ENCODE measurements around the gene POU3F3. TPM values are rescaled to one million over a fixed set of nuclear protein-coding genes. Genes with fewer than 3 reads are reported as not detected.

Gene POU3F3
- total RNA-seq, 1 donor from 2014 or later, result not detected

- ATAC-seq (no peak), DNase-seq (ENCODE audit: missing footprints) (no peak)
- intact Hi-C loops (cut with DNase I), result no loop called here
These were observed 7.7 kb upstream of the POU3F3 start for GRCh38 chr2:104845946-104846785.

- intact Hi-C loops (cut with DNase I), result no loop called here
- no peak for ATAC-seq
These were observed 6.9 kb upstream of the POU3F3 start for GRCh38 chr2:104846786-104847585.

GRCh38 chr2:104847586-104848160 lies 6.2 kb upstream of the POU3F3 start:
- no peak for DNase-seq (ENCODE audit: missing footprints)
- intact Hi-C loops (cut with DNase I), result no loop called here
- no peak for ATAC-seq

More at GRCh38 chr2:104846786-104847585, 6.9 kb upstream of the POU3F3 start:
- DNase-seq (ENCODE audit: missing footprints), result no peak

GRCh38 chr2:104848526-104848925 lies 5.4 kb upstream of the POU3F3 start:
- DNase-seq (ENCODE audit: missing footprints), result no peak
- intact Hi-C loops (cut with DNase I), result no loop called here
- no peak for ATAC-seq

GRCh38 chr2:104849101-104849500 lies 4.8 kb upstream of the POU3F3 start:
- intact Hi-C loops (cut with DNase I), result no loop called here
- ATAC-seq (no peak), DNase-seq (ENCODE audit: missing footprints) (no peak)

- DNase-seq (ENCODE audit: missing footprints) (no peak), ATAC-seq (no peak)
- intact Hi-C loops (cut with DNase I), result no loop called here
These were observed 4.2 kb upstream of the POU3F3 start for GRCh38 chr2:104849618-104850141.

- intact Hi-C loops (cut with DNase I), result no loop called here
- DNase-seq (ENCODE audit: missing footprints) (no peak), ATAC-seq (no peak)
These were observed 3.3 kb upstream of the POU3F3 start for GRCh38 chr2:104850361-104851290.

- intact Hi-C loops (cut with DNase I), result no loop called here
- DNase-seq (ENCODE audit: missing footprints) (no peak), ATAC-seq (no peak)
These were observed 2.4 kb upstream of the POU3F3 start for GRCh38 chr2:104851291-104852089.

- no peak for ATAC-seq
- no peak for DNase-seq (ENCODE audit: missing footprints)
These were observed 1.7 kb upstream of the POU3F3 start for GRCh38 chr2:104852090-104852666.

GRCh38 chr2:104854498-104855220 lies 744 bp downstream of the POU3F3 start:
- intact Hi-C loops (cut with DNase I), result no loop called here
- no peak for ATAC-seq
- no peak for DNase-seq (ENCODE audit: missing footprints)

More at GRCh38 chr2:104852090-104852666, 1.7 kb upstream of the POU3F3 start:
- intact Hi-C loops (cut with DNase I), result no loop called here

- intact Hi-C loops (cut with DNase I), result no loop called here
- no peak for ATAC-seq
- DNase-seq (ENCODE audit: missing footprints), result no peak
These were observed 1.5 kb downstream of the POU3F3 start for GRCh38 chr2:104855221-104856085.

- ATAC-seq, result no peak
- intact Hi-C loops (cut with DNase I), result no loop called here
- DNase-seq (ENCODE audit: missing footprints), result no peak
These were observed 2.4 kb downstream of the POU3F3 start for GRCh38 chr2:104856086-104856972.

- intact Hi-C loops (cut with DNase I), result no loop called here
- no peak for DNase-seq (ENCODE audit: missing footprints)
- no peak for ATAC-seq
These were observed 3.0 kb downstream of the POU3F3 start for GRCh38 chr2:104856973-104857261.

GRCh38 chr2:104857262-104858005 lies 3.5 kb downstream of the POU3F3 start:
- no peak for DNase-seq (ENCODE audit: missing footprints)
- ATAC-seq, result no peak
- intact Hi-C loops (cut with DNase I), result no loop called here
